ENCODE results near the gene PCYT2.

PCYT2 gene

DNA sequence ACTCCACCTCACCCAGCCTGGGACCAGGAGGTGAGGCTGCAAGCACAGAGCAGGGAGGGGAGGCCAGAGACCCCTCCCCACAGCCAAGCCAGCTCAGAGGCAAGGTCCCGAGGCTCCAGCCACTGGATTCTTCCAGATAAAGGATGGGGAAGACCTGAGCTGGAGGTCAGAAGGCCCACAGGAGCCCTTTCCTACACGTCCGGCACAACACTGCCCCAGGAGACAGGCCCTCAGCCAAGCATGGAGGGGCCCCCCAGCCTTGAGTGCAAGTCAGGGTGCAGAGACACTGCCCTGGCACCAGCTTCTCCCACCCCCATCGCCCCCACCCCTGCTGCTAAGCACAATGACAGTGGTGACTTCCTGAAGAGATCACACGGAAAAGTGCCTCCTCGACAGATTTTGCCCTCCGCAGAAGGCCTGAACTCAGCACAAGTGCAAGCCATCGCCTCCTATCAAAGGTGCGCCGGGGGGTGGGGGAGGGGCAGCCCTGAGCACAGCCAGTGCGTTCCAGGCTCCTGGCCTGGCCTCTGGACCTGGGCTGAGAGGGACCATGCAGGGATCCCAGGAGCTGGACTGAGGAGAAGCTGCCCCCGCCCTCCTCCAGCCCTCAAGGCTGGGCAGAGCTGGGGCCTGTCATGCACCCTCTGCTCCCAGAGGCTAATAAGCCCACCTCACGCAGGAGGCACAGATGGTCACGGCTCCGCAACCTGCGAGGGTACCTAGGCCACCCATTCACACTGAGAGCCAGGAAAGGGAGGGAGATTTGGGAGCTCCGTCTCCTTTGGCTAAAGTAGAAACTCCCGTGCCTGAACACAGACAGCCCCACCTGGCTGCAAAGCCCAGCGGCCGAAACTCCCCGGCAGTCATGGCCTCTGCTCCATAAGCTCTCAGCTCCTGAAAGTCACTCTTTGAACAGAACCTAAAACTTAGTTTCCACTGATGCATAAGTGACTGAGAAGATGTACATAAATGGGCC lies 13.6 kb upstream of the PCYT2 start:
- TF ChIP-seq ZFX (IDR thresholded peaks at IDR 0.05) (no peak), CTCF (conservative IDR thresholded peaks at IDR 0.05) (no peak)
- no peak overlapping the region; the same call in 1 of the 2 replicates for H3K27ac ChIP-seq

DNA sequence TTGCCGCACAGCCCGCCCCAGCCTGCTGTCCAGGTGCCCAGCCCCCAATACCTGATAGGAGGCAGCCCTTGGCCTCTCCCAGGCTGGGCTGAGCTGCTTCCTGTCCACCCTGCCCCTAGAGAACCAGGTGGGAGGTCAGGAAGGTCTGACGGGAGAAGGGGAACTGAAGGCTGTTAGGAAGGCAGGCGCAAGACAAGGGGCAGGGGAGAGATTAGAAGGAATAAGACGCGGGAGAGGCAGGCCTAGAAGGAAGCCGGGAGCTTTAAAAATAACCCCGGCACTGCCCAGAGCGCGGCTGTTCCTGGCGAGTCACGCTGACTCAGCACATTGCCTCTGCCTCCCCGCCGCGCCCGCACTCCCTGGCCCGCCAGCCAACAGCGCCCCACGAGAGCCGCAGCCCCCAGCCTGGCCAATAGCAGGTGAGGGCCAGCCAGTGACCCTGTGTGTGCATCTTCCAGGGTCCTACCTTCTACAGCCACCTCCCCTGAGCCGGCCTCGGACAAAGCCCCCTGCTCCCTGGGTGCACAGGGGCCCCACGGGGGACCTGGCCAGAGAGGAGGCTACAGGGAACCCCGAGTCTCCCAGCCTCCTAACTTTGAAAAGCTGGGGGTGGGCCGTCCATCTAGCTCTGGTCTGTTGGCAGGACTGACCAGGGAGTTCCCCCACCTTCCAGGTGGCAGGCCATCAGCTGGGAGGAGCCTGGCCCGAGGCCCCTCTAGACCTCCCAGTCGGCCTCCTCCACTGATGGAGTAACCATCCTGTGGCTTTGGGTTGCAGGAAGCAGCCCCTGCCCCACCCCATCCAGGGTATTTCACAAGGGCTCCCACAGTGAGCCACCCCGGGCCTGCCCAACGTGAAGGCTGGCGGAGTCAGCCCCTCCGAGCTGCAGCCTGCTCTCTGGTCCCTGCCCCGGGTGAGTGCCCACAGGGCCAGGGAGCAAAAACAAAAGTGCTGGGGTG lies 12.4 kb upstream of the PCYT2 start:
- no peak overlapping the region for H3K27ac ChIP-seq
- TF ChIP-seq CTCF (conservative IDR thresholded peaks at IDR 0.05) (no peak), ZFX (IDR thresholded peaks at IDR 0.05) (no peak)

- no peak for TF ChIP-seq CTCF (conservative IDR thresholded peaks at IDR 0.05)
- no peak for TF ChIP-seq ZFX (IDR thresholded peaks at IDR 0.05)
- no peak overlapping the region for H3K27ac ChIP-seq
Measured at GRCh38 chr17:81922566-81923301, 11.5 kb upstream of the PCYT2 start.

DNA sequence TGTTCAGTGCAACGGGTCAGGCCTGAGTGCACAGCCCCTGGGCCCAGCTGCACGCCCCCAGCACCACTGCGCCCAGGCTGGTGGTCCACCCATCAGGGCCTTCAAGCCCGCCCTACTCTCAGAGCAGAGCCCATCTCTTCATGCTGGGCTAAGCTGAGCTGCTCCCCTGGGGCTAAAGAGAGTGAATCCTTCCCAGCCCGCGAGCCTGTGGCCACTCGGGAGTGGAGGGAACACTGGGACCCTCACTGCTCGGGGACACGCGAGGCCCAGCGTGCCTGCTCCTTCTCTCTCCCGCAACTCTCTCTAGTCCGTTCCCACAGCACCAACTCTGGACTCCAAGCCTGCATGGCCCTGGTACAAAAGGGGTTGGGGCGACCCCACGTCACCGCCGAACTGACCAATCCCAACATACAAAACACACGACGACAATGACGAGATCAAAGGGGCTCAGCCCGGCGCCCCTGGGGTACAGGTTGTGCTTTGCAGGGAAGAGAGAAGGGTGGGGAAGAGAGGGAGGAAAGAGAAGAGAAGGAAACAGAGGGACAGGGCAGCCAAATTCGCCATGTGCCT lies 10.9 kb upstream of the PCYT2 start:
- no peak overlapping the region for H3K27ac ChIP-seq
- TF ChIP-seq ZFX (IDR thresholded peaks at IDR 0.05) (no peak), CTCF (conservative IDR thresholded peaks at IDR 0.05) (no peak)

GRCh38 chr17:81921537-81921862 lies 10.3 kb upstream of the PCYT2 start:
- no peak for TF ChIP-seq CTCF (conservative IDR thresholded peaks at IDR 0.05)
- no peak for TF ChIP-seq ZFX (IDR thresholded peaks at IDR 0.05)
- H3K27ac ChIP-seq = no peak overlapping the region

- TF ChIP-seq CTCF (conservative IDR thresholded peaks at IDR 0.05) (no peak), ZFX (IDR thresholded peaks at IDR 0.05) (no peak)
- no peak overlapping the region for H3K27ac ChIP-seq
Measured at GRCh38 chr17:81920612-81921536, 9.7 kb upstream of the PCYT2 start.
